Nucleus accumbens (tissue), 56 donors: ENCODE measurements around the gene GCNT4.

Experiments
- DNase-seq, 56 donors: peaks; one replicate each; lab custom pipeline; 2025; lab: John Stamatoyannopoulos, UW

The GCNT4 gene

DNA sequence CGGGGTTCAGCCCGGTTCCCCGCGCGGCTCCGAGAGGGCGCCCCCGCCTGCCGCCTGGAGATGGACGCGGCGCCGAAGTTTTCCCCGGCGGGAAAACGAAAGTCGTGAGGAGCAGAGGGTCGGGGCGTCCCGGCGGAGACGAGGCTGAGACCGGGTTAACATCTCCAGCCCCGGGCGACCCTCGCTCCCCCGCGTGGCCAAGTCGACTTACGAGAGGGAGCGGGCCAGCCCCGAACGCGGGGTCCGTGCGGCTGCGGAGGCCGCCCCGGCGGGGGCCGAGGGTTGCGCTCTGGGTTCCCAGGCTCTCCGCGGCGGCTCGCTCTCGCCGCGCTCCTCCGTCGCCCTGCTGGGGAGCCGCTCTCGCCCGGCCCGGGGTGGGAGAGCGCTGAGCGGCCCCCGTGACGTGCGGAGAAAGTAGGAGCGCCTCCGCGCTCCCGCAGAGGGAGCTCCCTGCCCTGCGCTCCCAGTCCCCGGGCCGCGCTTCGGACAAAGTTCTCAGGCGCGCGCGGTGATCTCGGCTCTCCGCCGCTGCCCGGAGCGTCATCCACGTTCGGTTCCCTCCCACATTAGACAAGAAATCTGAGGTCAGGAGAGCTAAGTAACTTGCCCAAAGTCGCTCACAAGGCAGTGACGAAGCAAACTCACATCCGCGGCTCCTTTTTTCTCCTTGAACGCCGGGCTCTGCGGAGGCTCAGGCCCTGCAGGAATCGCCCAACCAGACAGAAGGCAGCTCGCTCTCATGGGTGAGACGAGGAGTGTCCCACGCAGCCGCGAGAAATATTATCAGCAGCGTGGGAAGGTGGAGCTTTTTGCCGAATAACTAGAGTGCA lies 1.2 kb upstream of the GCNT4 start:
- peak in 29 of 56 donors; percentile 6 to 64 (median 49) for DNase-seq

DNA sequence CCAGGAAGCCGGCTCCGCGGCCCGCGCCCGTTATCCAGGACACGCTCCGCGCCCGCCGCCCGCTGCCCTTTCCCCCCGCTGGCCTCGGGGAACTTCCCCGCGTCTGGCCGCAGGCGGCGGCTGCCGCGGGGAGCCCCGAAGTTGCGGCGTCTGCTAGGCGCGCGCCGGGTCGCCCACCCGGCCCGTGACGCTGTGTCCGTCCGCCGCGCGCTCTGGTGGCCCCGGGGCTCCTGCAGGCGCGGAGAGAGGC lies 621 bp upstream of the GCNT4 start:
- peak in 2 of 56 donors; percentile 43 to 46 for DNase-seq

GRCh38 chr5:75051217-75051751 lies 1.1 kb downstream of the GCNT4 start:
- DNase-seq: no peak

- DNase-seq: no peak
Measured at GRCh38 chr5:75050415-75050814, 1.9 kb downstream of the GCNT4 start.

- peak in 6 of 56 donors; percentile 5 to 44 (median 14) for DNase-seq
Measured at GRCh38 chr5:75049456-75050351, 2.7 kb downstream of the GCNT4 start.

DNA sequence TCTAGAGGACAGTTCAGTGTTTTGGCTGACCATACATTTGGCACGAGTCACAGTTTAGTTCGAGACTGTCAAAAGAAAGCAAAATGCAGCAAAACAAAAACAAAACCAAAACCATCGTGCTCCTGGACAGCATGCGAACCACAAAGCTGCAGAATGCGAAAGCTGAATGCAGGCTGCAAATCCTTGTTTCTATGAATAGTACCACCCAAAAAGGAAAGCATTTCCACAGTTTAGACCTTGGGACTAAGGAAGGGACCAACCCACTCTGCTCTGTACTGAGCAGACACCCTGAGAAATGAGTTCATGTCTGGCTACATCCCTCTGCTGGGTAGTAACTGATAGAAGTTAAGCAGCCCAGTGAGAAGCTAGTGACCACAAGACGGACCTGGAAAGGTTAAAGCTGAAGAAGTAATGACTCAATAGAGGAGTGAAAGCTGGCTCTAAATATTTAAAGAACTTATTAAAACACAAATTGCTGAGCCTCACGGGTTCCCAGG lies 3.9 kb downstream of the GCNT4 start:
- DNase-seq: no peak

DNA sequence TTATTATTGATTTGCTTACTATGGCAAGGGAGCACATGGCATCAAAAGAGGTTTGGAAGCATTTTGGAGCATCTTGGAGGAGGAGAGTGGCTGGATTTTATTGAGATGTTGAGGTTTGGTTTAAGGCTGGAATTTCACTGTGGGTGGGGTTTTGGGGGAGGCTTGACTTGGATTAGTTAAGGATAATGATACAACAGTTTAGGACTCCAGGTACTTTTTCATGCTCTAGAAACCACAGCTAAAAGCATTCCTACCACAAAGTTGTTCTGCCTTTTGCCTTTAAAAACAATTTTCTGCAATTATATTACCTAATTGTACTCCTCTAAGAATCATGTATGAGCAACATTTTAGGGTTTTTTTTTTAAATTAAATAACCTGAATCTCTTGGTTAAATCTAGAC lies 5.0 kb downstream of the GCNT4 start:
- no peak for DNase-seq

GRCh38 chr5:75046366-75047142 lies 5.8 kb downstream of the GCNT4 start:
- DNase-seq: no peak

DNA sequence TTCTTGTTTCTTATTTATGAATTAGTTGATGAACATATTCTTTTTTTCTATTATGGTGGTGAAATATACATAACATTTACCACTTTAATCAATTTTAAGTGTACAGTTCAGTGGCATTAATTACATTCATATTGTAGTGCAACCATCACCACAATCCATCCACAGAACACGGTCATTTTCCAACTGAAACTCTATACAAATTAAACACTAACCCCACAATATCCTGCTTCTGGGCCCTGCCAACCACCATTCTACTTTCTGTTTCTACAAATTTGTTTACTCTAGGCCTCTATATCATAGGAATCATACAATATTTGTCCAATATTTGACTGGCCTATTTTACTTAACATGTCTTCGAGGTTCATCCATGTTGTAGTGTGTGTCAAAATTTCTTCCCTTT lies 7.3 kb downstream of the GCNT4 start:
- no peak for DNase-seq

DNA sequence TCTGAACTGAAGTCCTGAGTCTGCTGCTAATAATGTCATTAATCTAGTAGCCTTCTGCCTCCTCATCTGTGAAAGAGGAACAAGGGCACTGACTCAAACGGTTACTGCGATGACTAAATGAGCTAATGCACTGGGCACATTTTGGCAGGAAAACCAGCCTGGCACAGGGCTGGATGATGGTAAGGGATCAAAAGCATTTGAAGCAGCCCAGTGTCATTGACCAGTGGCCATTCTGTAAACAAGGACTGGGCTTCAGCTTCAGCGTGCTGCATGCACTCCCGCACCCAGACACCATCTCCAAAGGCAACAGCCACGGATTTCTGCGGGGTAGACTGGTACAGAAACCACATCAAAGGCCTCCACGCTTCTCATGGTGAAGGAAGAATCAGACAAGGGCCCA lies 8.0 kb downstream of the GCNT4 start:
- DNase-seq: peak in 14 of 56 donors; percentile 4 to 63 (median 30)

- no peak for DNase-seq
Measured at GRCh38 chr5:75043633-75044264, 8.6 kb downstream of the GCNT4 start.

DNA sequence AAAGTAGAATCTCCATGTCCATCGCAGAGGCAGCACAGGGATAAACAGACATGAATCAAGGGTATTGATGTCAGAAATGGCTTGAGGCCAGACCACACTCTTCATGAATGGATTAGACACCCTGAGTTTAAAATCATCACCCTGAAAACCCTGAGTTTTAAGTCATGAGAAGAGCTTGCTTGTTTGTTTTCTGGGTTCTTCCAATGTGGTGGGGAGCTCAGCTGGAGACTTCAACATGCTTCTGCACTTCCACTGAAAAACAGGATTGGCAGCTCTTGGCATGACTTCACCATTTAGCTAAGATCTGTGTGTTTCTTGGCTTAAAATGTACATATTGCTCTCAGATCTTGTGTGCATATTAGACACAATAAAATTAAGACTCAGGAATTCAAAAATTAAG lies 9.8 kb downstream of the GCNT4 start:
- no peak for DNase-seq

- no peak for DNase-seq
Measured at GRCh38 chr5:75040973-75041372, 11.4 kb downstream of the GCNT4 start.

- peak in 18 of 56 donors; percentile 5 to 74 (median 35) for DNase-seq
Measured at GRCh38 chr5:75037106-75037505, 15.3 kb downstream of the GCNT4 start.

DNA sequence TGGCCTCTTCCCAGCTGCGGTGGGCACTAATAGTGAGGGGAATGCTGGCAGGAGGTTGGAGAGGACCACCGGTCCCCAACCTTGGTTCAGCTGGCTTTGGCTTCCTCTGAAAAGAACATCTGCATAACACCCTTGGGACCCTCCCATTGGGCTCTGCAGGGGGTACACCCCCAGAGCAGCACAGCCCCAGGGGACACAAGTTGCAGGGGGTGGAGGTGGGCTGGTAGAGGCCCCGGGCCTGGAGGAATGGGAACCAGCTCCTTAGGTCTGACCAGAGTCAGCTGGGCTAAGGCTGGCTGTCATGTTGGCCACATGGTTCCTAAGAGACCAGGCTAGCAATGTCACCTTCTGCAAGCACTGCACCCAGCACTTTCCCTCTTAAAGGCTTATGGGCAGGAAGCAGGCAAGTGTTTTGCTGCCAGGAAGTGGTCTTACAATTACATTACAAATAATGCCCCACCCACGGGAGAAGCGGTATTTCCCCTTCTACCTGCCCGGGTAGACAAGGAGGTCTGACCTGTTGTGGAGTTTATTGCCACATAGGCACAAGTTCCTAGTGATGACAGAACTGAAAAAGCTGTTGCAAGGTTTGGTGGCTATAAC lies 18.1 kb downstream of the GCNT4 start:
- no peak for DNase-seq

DNA sequence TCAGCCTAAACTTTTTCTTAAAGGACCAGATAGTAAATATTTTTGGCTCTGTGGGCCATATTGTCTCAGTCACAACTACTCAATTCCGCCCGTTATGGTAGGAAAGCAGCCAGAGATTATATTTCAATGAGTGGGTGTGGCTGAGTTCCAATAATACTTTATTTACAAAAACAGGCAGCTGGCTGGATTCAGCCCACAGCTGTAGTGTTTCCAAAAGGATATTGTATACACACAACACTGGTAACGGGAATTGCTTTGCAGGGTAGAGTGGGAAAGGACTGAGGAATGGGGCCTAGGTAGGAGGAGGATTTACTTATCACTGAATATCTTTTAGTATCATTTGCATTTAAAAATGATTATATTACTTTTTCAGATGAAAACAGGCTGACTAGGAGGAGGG lies 21.0 kb downstream of the GCNT4 start:
- no peak for DNase-seq

DNA sequence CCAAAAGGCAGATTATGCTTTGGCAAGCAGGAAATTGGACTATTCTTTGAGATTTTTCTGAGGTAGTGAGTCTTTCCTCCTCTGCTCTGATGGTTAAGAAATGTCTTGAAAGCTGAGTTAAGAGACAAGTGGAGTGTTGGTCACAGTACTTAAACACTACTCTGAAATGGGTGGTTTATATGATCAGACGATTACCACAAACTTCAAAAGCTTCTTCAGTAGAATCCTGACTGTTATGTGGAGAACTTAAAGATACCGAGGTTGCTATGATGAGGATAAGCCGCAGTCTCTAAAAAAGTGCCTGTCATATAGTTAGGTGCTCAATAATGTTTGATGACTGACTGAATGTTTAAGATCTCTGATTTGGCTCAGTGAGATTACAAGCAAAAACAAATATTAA lies 24.3 kb downstream of the GCNT4 start:
- DNase-seq: no peak

DNA sequence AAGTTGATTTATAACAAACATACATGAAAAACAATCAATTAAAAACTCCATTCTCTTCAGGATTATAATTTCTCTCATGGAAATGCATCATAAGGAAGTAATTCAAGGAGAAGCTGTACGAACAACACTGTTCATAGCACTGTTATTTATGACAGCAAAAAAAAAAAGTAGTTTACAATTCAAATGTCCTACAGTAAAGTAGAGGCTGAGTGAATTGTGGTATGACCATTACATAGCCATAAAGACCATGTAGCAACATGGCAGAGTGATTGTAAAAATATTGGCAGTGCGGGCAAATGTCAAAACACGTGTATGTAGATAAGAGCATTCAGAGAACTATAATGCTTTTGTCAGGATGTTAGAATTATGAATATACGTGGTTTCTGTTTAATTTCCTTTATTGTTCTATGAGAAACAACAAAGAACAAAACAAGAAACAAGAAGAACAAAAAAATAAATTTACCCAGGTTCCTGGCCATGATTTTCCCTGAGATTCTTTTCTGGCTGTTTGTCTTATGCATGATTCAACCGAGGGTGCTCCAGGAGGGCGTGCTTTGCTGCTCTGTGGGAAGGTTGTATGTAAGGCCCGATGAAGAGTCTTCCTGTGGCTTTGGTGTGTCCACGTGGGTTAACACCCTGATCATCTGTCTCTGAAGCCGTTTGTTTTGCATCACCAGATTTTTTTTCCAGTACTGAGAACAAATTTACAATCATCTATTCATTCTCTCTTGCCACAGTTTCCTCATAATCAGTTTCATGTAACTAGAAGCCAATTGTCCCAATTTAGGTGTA lies 28.8 kb downstream of the GCNT4 start:
- DNase-seq: no peak

GRCh38 chr5:75021800-75022199 lies 30.6 kb downstream of the GCNT4 start:
- DNase-seq: no peak
